K562 (cell line): ENCODE results near the gene CLCF1. TPM values are rescaled to one million over a fixed set of nuclear protein-coding genes. Genes with fewer than 3 reads are reported as not detected.

Experiments
- ATAC-seq: fragments of 200-7000 bp; cut with Tn5 transposase; 3 replicates; pipeline ENCODE4 v1.9.1; 2020; ENCODE audit warnings: moderate library complexity
- BruUV-seq: library from RNA; stranded (reverse); fragments of 400-500 nt; replicated peaks from 2 replicates; lab custom pipeline; 2021; lab: Mats Ljungman, UMichigan
- CTCF ChIA-PET: fragments of 300-600 bp; formaldehyde crosslinking; extraction: SDS; loops from one replicate; lab custom pipeline; 2021; ENCODE audit warnings: low intra/inter-chr PET ratio; lab: Yijun Ruan, JAX
- POLR2A ChIA-PET: fragments of 300-600, 350-650 bp; sonication (Branson Sonifier 250); formaldehyde crosslinking; extraction: SDS; loops from one replicate; lab custom pipeline; 2021; ENCODE audit warnings: antibody characterized with exemption, inconsistent platforms; lab: Yijun Ruan, JAX
- DNase-seq, 4 experiments: peaks; one replicate each; pipeline versions ENCODE4 v3.0.0 to v3.0.0-alpha.2; 2011 to 2018; ENCODE audit warnings: low spot score in 3 of 4, mixed read lengths in 3 of 4; ENCODE audit errors: extremely low read depth in 1 of 4
- FAIRE-seq: peaks from 2 replicates; lab custom pipeline; 2011; peaks lifted over from hg19 to GRCh38; lab: Jason Lieb, UNC
- H2AFZ ChIP-seq: 2 replicates; pipeline ENCODE4 v1.6.0; 2011; ENCODE audit warnings: low read depth, low read length, control low read depth, inconsistent platforms
- H3K27ac ChIP-seq: fragments of 200-600 bp; 3 replicates; pipeline ENCODE4 v1.8.0; 2011; ENCODE audit warnings: low read depth, mild to moderate bottlenecking, control low read depth, inconsistent platforms, low read length, moderate library complexity, mixed read lengths; ENCODE audit errors: extremely low read depth
- H3K27me3 ChIP-seq, 2 experiments: fragments of 300-600 bp in 1 of 2; 2 replicates in 1 of 2; 3 replicates in 1 of 2; pipeline versions ENCODE4 v1.6.0 to v1.8.0; 2011; ENCODE audit warnings: inconsistent platforms in 2 of 2, low read length in 2 of 2, mild to moderate bottlenecking in 1 of 2, mixed read lengths in 1 of 2, moderate library complexity in 1 of 2; ENCODE audit not compliant: control insufficient read depth in 2 of 2, insufficient read depth in 2 of 2
- H3K36me3 ChIP-seq: fragments of 300-600 bp; 3 replicates; pipeline ENCODE4 v1.8.0; 2011; ENCODE audit warnings: mild to moderate bottlenecking, low read length, inconsistent platforms; ENCODE audit not compliant: control insufficient read depth, insufficient read depth
- H3K4me1 ChIP-seq, 2 experiments: fragments of 200-600 bp in 1 of 2; replicated peaks in 1 of 2; 2 replicates in 1 of 2; 3 replicates in 1 of 2; pipeline versions ENCODE4 v1.5.1 to v1.8.0; 2011; ENCODE audit warnings: inconsistent platforms in 2 of 2, low read length in 2 of 2, mild to moderate bottlenecking in 1 of 2, mixed read lengths in 1 of 2, moderate library complexity in 1 of 2; ENCODE audit not compliant: control insufficient read depth in 2 of 2, insufficient read depth in 2 of 2
- H3K4me2 ChIP-seq: 2 replicates; pipeline ENCODE4 v1.6.1; 2011; ENCODE audit warnings: low read length, control low read depth, inconsistent platforms, mixed read lengths; ENCODE audit not compliant: insufficient read depth
- H3K4me3 ChIP-seq: fragments of 200-600 bp; sonication (generic), shearing (Covaris generic); 2 replicates; pipeline ENCODE4 v1.5.1; 2016; ENCODE audit warnings: control low read depth, inconsistent platforms
- H3K79me2 ChIP-seq: fragments of 200-600 bp; 3 replicates; pipeline ENCODE4 v1.8.0; 2011; ENCODE audit warnings: low read length, inconsistent platforms; ENCODE audit not compliant: control insufficient read depth, insufficient read depth
- H3K9ac ChIP-seq, 2 experiments: 2 replicates each; pipeline versions ENCODE4 v1.6.0 to v1.6.1; 2011; ENCODE audit warnings: low read depth in 2 of 2, low read length in 2 of 2, control low read depth in 1 of 2, inconsistent platforms in 1 of 2, mild to moderate bottlenecking in 1 of 2, mixed read lengths in 1 of 2; ENCODE audit not compliant: insufficient read depth in 1 of 2
- H3K9me1 ChIP-seq: one replicate; pipeline ENCODE4 v1.6.0; 2011; ENCODE audit warnings: inconsistent platforms, mild to moderate bottlenecking, low read length, moderate library complexity; ENCODE audit not compliant: control insufficient read depth, insufficient read depth
- H3K9me3 ChIP-seq: replicated peaks from 2 replicates; pipeline ENCODE4 v1.5.1; 2011; ENCODE audit warnings: low read depth, low read length, inconsistent platforms; ENCODE audit not compliant: control insufficient read depth, insufficient read depth
- H4K20me1 ChIP-seq: replicated peaks from 2 replicates; pipeline ENCODE4 v1.6.1; 2011; ENCODE audit warnings: low read length, inconsistent platforms, mixed read lengths; ENCODE audit not compliant: control insufficient read depth, insufficient read depth
- FOXA3 ChIP-seq, 2 experiments: fragments of 450-650 bp in 1 of 2; sonication (generic) in 1 of 2; formaldehyde crosslinking; IDR thresholded peaks in 1 of 2; conservative IDR thresholded peaks in 1 of 2; 2 replicates each; pipeline versions ENCODE4 v1.4.0 to v1.8.0; 2020 to 2022; ENCODE audit warnings: mild to moderate bottlenecking in 2 of 2, missing genetic modification reagents in 1 of 2
- HDAC8 ChIP-seq: fragments of 450-650 bp; IDR thresholded peaks from 2 replicates; pipeline ENCODE4 v1.6.1; 2016; ENCODE audit warnings: mild to moderate bottlenecking, missing genetic modification characterization, moderate library complexity, missing compliant biosample characterization
- MTA2 ChIP-seq: fragments of 450-650 bp; IDR thresholded peaks from 2 replicates; pipeline ENCODE4 v1.6.1; 2016; ENCODE audit warnings: low read depth
- RAD21 ChIP-seq, 2 experiments: fragments of 250-450 bp in 1 of 2; fragments of 450-650 bp in 1 of 2; sonication (Bioruptor Pico) in 1 of 2; formaldehyde crosslinking in 1 of 2; IDR thresholded peaks in 1 of 2; conservative IDR thresholded peaks in 1 of 2; 2 replicates each; pipeline versions ENCODE4 v1.4.0 to v1.8.0; 2020 to 2022; ENCODE audit warnings: mild to moderate bottlenecking in 2 of 2, moderate library complexity in 1 of 2
- RFX1 ChIP-seq: fragments of 450-650 bp; IDR thresholded peaks from 2 replicates; pipeline ENCODE4 v1.6.1; 2016; ENCODE audit warnings: mild to moderate bottlenecking, moderate library complexity
- SMC3 ChIP-seq: conservative IDR thresholded peaks from 2 replicates; pipeline ENCODE4 v1.6.1; 2011; ENCODE audit warnings: low read depth, low read length, improper control_type of control experiment; ENCODE audit not compliant: insufficient read depth
- ZEB2 ChIP-seq: fragments of 450-650 bp; IDR thresholded peaks from 2 replicates; pipeline ENCODE4 v1.6.1; 2016
- ZNF134 ChIP-seq: fragments of 250-450 bp; sonication (Bioruptor Pico); conservative IDR thresholded peaks from 2 replicates; pipeline ENCODE4 v1.4.0; 2020
- ZNF507 ChIP-seq: conservative IDR thresholded peaks from 2 replicates; pipeline ENCODE4 v1.6.1; 2017; ENCODE audit warnings: missing genetic modification characterization, missing compliant biosample characterization
- WGBS: fragments of 100-300 bp; shearing (Covaris generic); methylation state at CpG from one replicate; pipeline ENCODE4 v1.1.6; 2016; ENCODE audit warnings: low coverage, mixed read lengths; ENCODE audit not compliant: insufficient coverage; ENCODE audit errors: missing lambda C conversion rate; 5-methylcytosine and 5-hydroxymethylcytosine counted together
- in situ Hi-C: fragments of 300-500 bp; cut with MboI; formaldehyde crosslinking; loops from 4 replicates; pipeline ENCODE4 v1.15.0; 2018; ENCODE audit warnings: inconsistent platforms, mixed read lengths
- intact Hi-C: fragments of 100-400 bp; cut with micrococcal nuclease; formaldehyde crosslinking; loops from 2 replicates; pipeline ENCODE4 v1.14.2; 2022
- polyA plus RNA-seq, 8 experiments: library from polyadenylated mRNA; depleted of rRNA in 4 of 8; stranded (reverse) in 5 of 8; unstranded in 3 of 8; fragments of >200 nt; fragmentation: Nextera tagmentation in 2 of 8; fragmentation: Illumina TruSeq in 1 of 8; extraction: Ambion mirVana in 2 of 8; extraction: Trizol in 1 of 8; gene quantifications; 2 replicates each; pipeline versions ENCODE4 v1.2.1 to v1.2.3, GENCODE V29; 2011 to 2014; ENCODE audit warnings: inconsistent platforms in 1 of 8, missing spikeins in 1 of 8
- total RNA-seq, 7 experiments: library from RNA; depleted of rRNA in 6 of 7; stranded (reverse); fragments of >200 nt in 6 of 7; fragmentation: Illumina TruSeq in 2 of 7; extraction: Trizol in 2 of 7; gene quantifications; 2 replicates each; pipeline versions ENCODE4 v1.2.1 to v1.2.3, GENCODE V29; 2011 to 2021; ENCODE audit warnings: low replicate concordance in 1 of 7
- TF ChIP-seq, protein P1 (sequence below): sonication (generic); formaldehyde crosslinking; IDR thresholded peaks from 2 replicates; pipeline ENCODE4 v1.8.0; 2023; ENCODE audit warnings: mild to moderate bottlenecking, missing genetic modification reagents
- TF ChIP-seq, protein P2 (sequence below), 3 experiments: IDR thresholded peaks in 2 of 3; conservative IDR thresholded peaks in 1 of 3; 2 replicates each; pipeline ENCODE4 v1.5.1; 2011 to 2012; ENCODE audit warnings: low read length in 3 of 3, mild to moderate bottlenecking in 3 of 3, control low read depth in 2 of 3, improper control_type of control experiment in 1 of 3, inconsistent platforms in 1 of 3, low read depth in 1 of 3, mixed read lengths in 1 of 3, moderate library complexity in 1 of 3; ENCODE audit not compliant: insufficient read depth in 2 of 3
- TF ChIP-seq, protein P3 (sequence below): sonication (generic); formaldehyde crosslinking; IDR thresholded peaks from 2 replicates; pipeline ENCODE4 v1.5.0; 2020; ENCODE audit warnings: missing genetic modification reagents
- TF ChIP-seq, protein P4 (sequence below): fragments of 250-450 bp; sonication (Bioruptor Pico); IDR thresholded peaks from 2 replicates; pipeline ENCODE4 v1.4.0; 2020
- TF ChIP-seq, protein P5 (sequence below), 2 experiments: fragments of 450-650 bp in 1 of 2; sonication (generic) in 1 of 2; formaldehyde crosslinking; conservative IDR thresholded peaks; 2 replicates each; pipeline versions ENCODE4 v1.4.0 to v1.8.1; 2020 to 2022; ENCODE audit warnings: mild to moderate bottlenecking in 1 of 2, missing genetic modification reagents in 1 of 2

The CLCF1 gene
- total and polyA plus RNA-seq, 9 of the 15 experiments (the other 6 are each of a cell fraction or from before 2014, with no cell fraction given) = 0.49 to 5.8 (median 3.0) TPM

DNA sequence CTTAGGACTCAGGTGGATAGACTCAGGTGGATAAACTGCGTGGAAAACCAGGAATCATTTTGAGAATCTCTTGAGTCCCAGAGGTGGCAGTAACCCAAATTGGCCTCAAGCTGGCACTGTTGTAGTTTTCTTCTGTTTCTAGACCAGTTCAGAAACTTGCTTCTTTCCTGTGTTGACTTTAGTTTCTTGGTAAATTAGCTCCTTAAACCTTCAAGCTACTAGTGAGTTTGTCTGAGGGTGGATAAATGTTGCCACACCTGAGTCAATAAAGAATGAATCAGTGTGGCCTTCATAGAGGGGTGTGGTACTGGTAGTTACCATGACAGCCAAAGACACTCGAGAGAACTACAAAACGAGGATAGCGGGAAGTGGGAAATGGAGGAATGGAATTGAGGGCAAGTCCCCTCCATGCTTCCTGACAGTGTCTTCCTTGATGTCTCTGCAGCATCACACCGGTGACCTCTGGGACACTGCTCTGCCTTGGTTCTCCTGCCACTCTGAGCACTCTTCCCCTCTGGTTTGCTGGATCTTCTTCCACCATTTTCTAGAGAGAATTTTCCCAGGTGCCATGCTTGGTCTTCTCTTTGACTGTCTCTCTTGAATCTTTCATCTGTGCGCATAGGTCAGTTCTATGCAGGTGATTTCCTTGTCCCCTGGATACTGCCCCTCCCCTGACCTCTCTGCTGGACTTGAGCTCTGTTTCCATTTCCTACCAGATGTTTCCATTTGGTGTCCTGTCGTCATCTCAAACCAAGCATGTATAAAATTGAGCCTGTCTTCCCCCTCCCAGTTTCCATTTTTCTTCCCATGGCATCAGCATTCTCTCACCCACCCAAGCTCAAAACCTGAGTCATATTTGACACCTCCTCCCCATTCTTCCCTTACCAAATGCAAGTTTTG lies 27.2 kb downstream of the CLCF1 start:
- Histone ChIP-seq H3K79me2 (no peaks in the 10 kb centered on the region), H3K4me3 (no peak overlapping the region), H3K4me1 (peaks cover 11 to 30% of the 10 kb centered on the region in 2 experiments; a peak in 3 of 5 replicates), H2AFZ (0 out of 2 replicates have a peak overlapping the region, but pooled peaks have one; percentile 11), H3K36me3 (no peaks in the 10 kb centered on the region), H3K27ac (no peak overlapping the region), H3K4me2 (no peak overlapping the region), H3K9me1 (no peaks in the 10 kb centered on the region), H4K20me1 (no peaks in the 10 kb centered on the region; the same call in 1 of the 2 replicates), H3K9me3 (no peaks in the 10 kb centered on the region), H3K27me3 (no peaks in the 10 kb centered on the region), H3K9ac (no peak overlapping the region)
- in situ Hi-C loops (no loop called here), intact Hi-C loops (no loop called here)
- peak in 2 of 4 experiments; percentile 13 to 44 for DNase-seq
- ATAC-seq = peak; percentile 72
- ChIA-PET CTCF (interaction anchor here (1.9 kb wide), 1 partner anchor 36 kb away, joined by 8 read pairs; no protein-coding TSS in a partner anchor), POLR2A (interaction anchor here (0.6 to 1.4 kb wide), 9 partner anchors 9 to 476 kb away, joined by 3 to 4 read pairs (median 3); no protein-coding TSS in a partner anchor)
- no TSS peak for BruUV-seq
- WGBS = 50% methylated on average over 7 of the region's 7 CpGs
- peak; percentile 44 for FAIRE-seq
- TF ChIP-seq RFX1 (peak; percentile 74; the same call in 1 of the 2 replicates), MTA2 (no peak), ZEB2 (no peak), RAD21 (CRISPR knock-in tag; conservative IDR thresholded peaks at IDR 0.05 in 1 of 2, IDR thresholded peaks at IDR 0.05 in 1 of 2) (peak; percentile 50 to 76), SMC3 (peak; percentile 52; the same call in 1 of the 2 replicates), ZNF134 (CRISPR knock-in tag) (no peak), ZNF507 (no peak), HDAC8 (no peak), FOXA3 (CRISPR knock-in tag; conservative IDR thresholded peaks at IDR 0.05 in 1 of 2, IDR thresholded peaks at IDR 0.05 in 1 of 2) (peak; percentile 18 to 84; a peak in 1 of 4 replicates)
- TF ChIP-seq, protein P1, sequence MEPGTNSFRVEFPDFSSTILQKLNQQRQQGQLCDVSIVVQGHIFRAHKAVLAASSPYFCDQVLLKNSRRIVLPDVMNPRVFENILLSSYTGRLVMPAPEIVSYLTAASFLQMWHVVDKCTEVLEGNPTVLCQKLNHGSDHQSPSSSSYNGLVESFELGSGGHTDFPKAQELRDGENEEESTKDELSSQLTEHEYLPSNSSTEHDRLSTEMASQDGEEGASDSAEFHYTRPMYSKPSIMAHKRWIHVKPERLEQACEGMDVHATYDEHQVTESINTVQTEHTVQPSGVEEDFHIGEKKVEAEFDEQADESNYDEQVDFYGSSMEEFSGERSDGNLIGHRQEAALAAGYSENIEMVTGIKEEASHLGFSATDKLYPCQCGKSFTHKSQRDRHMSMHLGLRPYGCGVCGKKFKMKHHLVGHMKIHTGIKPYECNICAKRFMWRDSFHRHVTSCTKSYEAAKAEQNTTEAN (CRISPR knock-in tag) = no peak
- TF ChIP-seq, protein P2, sequence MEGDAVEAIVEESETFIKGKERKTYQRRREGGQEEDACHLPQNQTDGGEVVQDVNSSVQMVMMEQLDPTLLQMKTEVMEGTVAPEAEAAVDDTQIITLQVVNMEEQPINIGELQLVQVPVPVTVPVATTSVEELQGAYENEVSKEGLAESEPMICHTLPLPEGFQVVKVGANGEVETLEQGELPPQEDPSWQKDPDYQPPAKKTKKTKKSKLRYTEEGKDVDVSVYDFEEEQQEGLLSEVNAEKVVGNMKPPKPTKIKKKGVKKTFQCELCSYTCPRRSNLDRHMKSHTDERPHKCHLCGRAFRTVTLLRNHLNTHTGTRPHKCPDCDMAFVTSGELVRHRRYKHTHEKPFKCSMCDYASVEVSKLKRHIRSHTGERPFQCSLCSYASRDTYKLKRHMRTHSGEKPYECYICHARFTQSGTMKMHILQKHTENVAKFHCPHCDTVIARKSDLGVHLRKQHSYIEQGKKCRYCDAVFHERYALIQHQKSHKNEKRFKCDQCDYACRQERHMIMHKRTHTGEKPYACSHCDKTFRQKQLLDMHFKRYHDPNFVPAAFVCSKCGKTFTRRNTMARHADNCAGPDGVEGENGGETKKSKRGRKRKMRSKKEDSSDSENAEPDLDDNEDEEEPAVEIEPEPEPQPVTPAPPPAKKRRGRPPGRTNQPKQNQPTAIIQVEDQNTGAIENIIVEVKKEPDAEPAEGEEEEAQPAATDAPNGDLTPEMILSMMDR (IDR thresholded peaks at IDR 0.05 in 2 of 3, conservative IDR thresholded peaks at IDR 0.05 in 1 of 3; ENCODE audit: insufficient read depth in 2 of 3, low read depth in 1 of 3, low read length in 3 of 3) = peak; percentile 61 to 83 (median 81)
- TF ChIP-seq, protein P3, sequence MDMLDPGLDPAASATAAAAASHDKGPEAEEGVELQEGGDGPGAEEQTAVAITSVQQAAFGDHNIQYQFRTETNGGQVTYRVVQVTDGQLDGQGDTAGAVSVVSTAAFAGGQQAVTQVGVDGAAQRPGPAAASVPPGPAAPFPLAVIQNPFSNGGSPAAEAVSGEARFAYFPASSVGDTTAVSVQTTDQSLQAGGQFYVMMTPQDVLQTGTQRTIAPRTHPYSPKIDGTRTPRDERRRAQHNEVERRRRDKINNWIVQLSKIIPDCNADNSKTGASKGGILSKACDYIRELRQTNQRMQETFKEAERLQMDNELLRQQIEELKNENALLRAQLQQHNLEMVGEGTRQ = no peak
- TF ChIP-seq, protein P4, sequence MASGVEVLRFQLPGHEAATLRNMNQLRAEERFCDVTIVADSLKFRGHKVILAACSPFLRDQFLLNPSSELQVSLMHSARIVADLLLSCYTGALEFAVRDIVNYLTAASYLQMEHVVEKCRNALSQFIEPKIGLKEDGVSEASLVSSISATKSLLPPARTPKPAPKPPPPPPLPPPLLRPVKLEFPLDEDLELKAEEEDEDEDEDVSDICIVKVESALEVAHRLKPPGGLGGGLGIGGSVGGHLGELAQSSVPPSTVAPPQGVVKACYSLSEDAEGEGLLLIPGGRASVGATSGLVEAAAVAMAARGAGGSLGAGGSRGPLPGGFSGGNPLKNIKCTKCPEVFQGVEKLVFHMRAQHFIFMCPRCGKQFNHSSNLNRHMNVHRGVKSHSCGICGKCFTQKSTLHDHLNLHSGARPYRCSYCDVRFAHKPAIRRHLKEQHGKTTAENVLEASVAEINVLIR (CRISPR knock-in tag) = no peak
- TF ChIP-seq, protein P5, sequence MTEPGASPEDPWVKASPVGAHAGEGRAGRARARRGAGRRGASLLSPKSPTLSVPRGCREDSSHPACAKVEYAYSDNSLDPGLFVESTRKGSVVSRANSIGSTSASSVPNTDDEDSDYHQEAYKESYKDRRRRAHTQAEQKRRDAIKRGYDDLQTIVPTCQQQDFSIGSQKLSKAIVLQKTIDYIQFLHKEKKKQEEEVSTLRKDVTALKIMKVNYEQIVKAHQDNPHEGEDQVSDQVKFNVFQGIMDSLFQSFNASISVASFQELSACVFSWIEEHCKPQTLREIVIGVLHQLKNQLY (CRISPR knock-in tag; conservative IDR thresholded peaks at IDR 0.05) = no peak
